SK-N-SH (cell line): Measurements from ENCODE around the gene XPR1. TPM values are rescaled to one million over a fixed set of nuclear protein-coding genes. Genes with fewer than 3 reads are reported as not detected.

ENCODE experiments used
- CTCF ChIA-PET: fragments of 300-600, 350-600 bp; formaldehyde crosslinking; extraction: SDS; loops from one replicate; lab custom pipeline; 2021; lab: Yijun Ruan, JAX
- POLR2A ChIA-PET: fragments of 350-600 bp; sonication (Branson Sonifier 250); formaldehyde crosslinking; extraction: SDS; loops from one replicate; lab custom pipeline; 2020; ENCODE audit warnings: antibody characterized with exemption, inconsistent platforms; lab: Yijun Ruan, JAX
- DNase-seq: peaks from one replicate; pipeline ENCODE4 v3.0.0; 2012
- H2AFZ ChIP-seq: fragments of 200-600 bp; sonication (generic); 2 replicates; pipeline ENCODE4 v1.8.1; 2016; ENCODE audit warnings: antibody characterized with exemption, mild to moderate bottlenecking, low read depth
- H3F3A ChIP-seq: fragments of 200-600 bp; sonication (generic); replicated peaks from 2 replicates; pipeline ENCODE3; 2016; ENCODE audit warnings: antibody characterized with exemption, mild to moderate bottlenecking; ENCODE audit not compliant: insufficient read depth
- H3K27ac ChIP-seq, 2 experiments: fragments of 200-500 bp in 1 of 2; fragments of 200-600 bp in 1 of 2; sonication (Bioruptor generic) in 1 of 2; sonication (generic), shearing (Covaris generic) in 1 of 2; 2 replicates each; pipeline versions ENCODE4 v1.5.1 to v1.6.1; 2014 to 2016; ENCODE audit warnings: low read depth in 2 of 2, inconsistent platforms in 1 of 2, low read length in 1 of 2, mild to moderate bottlenecking in 1 of 2, mixed read lengths in 1 of 2
- H3K27me3 ChIP-seq: fragments of 200-600 bp; sonication (generic), shearing (Covaris generic); 2 replicates; pipeline ENCODE4 v1.6.1; 2016; ENCODE audit warnings: mixed run types; ENCODE audit not compliant: insufficient read depth
- H3K36me3 ChIP-seq, 2 experiments: fragments of 200-500 bp in 1 of 2; fragments of 200-600 bp in 1 of 2; sonication (Bioruptor generic) in 1 of 2; sonication (generic) in 1 of 2; replicated peaks in 1 of 2; 2 replicates each; pipeline versions ENCODE3 to v1.5.1; 2014 to 2016; ENCODE audit warnings: low read length in 1 of 2, mild to moderate bottlenecking in 1 of 2; ENCODE audit not compliant: insufficient read depth in 2 of 2, control insufficient read depth in 1 of 2
- H3K4me1 ChIP-seq, 2 experiments: fragments of 200-500 bp in 1 of 2; fragments of 200-600 bp in 1 of 2; sonication (Bioruptor generic) in 1 of 2; sonication (generic), shearing (Covaris generic) in 1 of 2; 2 replicates each; pipeline versions ENCODE4 v1.5.1 to v1.6.1; 2014 to 2016; ENCODE audit warnings: low read depth in 1 of 2, low read length in 1 of 2, mixed run types in 1 of 2; ENCODE audit not compliant: insufficient read depth in 2 of 2, control insufficient read depth in 1 of 2
- H3K4me2 ChIP-seq: fragments of 200-600 bp; sonication (generic), shearing (Covaris generic); 2 replicates; pipeline ENCODE4 v1.6.1; 2017; ENCODE audit warnings: mixed run types
- H3K4me3 ChIP-seq, 2 experiments: fragments of 200-500 bp in 1 of 2; fragments of 200-600 bp in 1 of 2; sonication (Bioruptor generic) in 1 of 2; sonication (generic), shearing (Covaris generic) in 1 of 2; 2 replicates each; pipeline versions ENCODE4 v1.5.1 to v1.8.1; 2014 to 2016; ENCODE audit warnings: low read depth in 2 of 2, inconsistent platforms in 1 of 2, low read length in 1 of 2, mild to moderate bottlenecking in 1 of 2, mixed read lengths in 1 of 2, moderate library complexity in 1 of 2
- H3K79me2 ChIP-seq: fragments of 200-600 bp; sonication (generic); 2 replicates; pipeline ENCODE4 v1.8.1; 2017; ENCODE audit warnings: mild to moderate bottlenecking; ENCODE audit not compliant: insufficient read depth
- H3K9ac ChIP-seq: fragments of 200-600 bp; sonication (generic); 2 replicates; pipeline ENCODE4 v1.6.1; 2017; ENCODE audit warnings: mixed run types
- H3K9me2 ChIP-seq: fragments of 200-600 bp; sonication (generic); 2 replicates; pipeline ENCODE4 v1.6.1; 2017; ENCODE audit warnings: mixed run types
- H3K9me3 ChIP-seq: fragments of 200-600 bp; sonication (generic); 2 replicates; pipeline ENCODE4 v1.6.1; 2017; ENCODE audit warnings: mixed run types, mild to moderate bottlenecking, moderate library complexity
- H4K20me1 ChIP-seq: fragments of 200-600 bp; sonication (generic); 2 replicates; pipeline ENCODE4 v1.6.1; 2017; ENCODE audit warnings: mild to moderate bottlenecking, mixed run types; ENCODE audit not compliant: insufficient read depth
- EP300 ChIP-seq, 2 experiments: IDR thresholded peaks; 2 replicates each; pipeline versions ENCODE4 v1.4.0 to v1.6.1; 2012; ENCODE audit warnings: borderline replicate concordance in 1 of 2, low read depth in 1 of 2, low read length in 1 of 2
- FOXJ3 ChIP-seq: sonication (generic); formaldehyde crosslinking; IDR thresholded peaks from 2 replicates; pipeline ENCODE4 v1.5.1; 2020; ENCODE audit warnings: mild to moderate bottlenecking, missing genetic modification reagents
- FOXM1 ChIP-seq: IDR thresholded peaks from 2 replicates; pipeline ENCODE4 v1.4.0; 2012; ENCODE audit warnings: low read depth, mild to moderate bottlenecking
- GABPA ChIP-seq: IDR thresholded peaks from 2 replicates; pipeline ENCODE4 v1.4.0; 2012; ENCODE audit warnings: low read depth, mild to moderate bottlenecking
- GATA2 ChIP-seq: sonication (generic); formaldehyde crosslinking; IDR thresholded peaks from 2 replicates; pipeline ENCODE4 v1.5.0; 2020; ENCODE audit warnings: mild to moderate bottlenecking, missing genetic modification reagents
- JUND ChIP-seq: IDR thresholded peaks from 2 replicates; pipeline ENCODE4 v1.4.0; 2012
- MEF2A ChIP-seq: IDR thresholded peaks from 2 replicates; pipeline ENCODE4 v1.4.0; 2012; ENCODE audit warnings: low read depth, borderline replicate concordance
- MXI1 ChIP-seq: IDR thresholded peaks from 2 replicates; pipeline ENCODE4 v1.6.1; 2012; ENCODE audit warnings: mild to moderate bottlenecking, low read depth, low read length, improper control_type of control experiment
- NFIC ChIP-seq: IDR thresholded peaks from 2 replicates; pipeline ENCODE4 v1.4.0; 2012; ENCODE audit warnings: borderline replicate concordance
- NRF1 ChIP-seq: IDR thresholded peaks from 2 replicates; pipeline ENCODE4 v1.6.1; 2012; ENCODE audit warnings: low read depth, mild to moderate bottlenecking, low read length
- SIN3A ChIP-seq: IDR thresholded peaks from 2 replicates; pipeline ENCODE4 v1.6.1; 2012; ENCODE audit warnings: low read depth, mild to moderate bottlenecking, low read length, moderate library complexity, borderline replicate concordance
- TAF1 ChIP-seq: IDR thresholded peaks from 2 replicates; pipeline ENCODE4 v1.6.1; 2012; ENCODE audit warnings: low read depth, mild to moderate bottlenecking, low read length, moderate library complexity, borderline replicate concordance
- TEAD4 ChIP-seq: IDR thresholded peaks from 2 replicates; pipeline ENCODE4 v1.4.0; 2012; ENCODE audit warnings: mild to moderate bottlenecking, borderline replicate concordance; ENCODE audit not compliant: insufficient read depth
- YY1 ChIP-seq: IDR thresholded peaks from 2 replicates; pipeline ENCODE4 v1.4.0; 2012; ENCODE audit warnings: low read depth, mild to moderate bottlenecking
- WGBS: methylation state at CpG from one replicate; pipeline ENCODE4 v1.1.6; 2017; ENCODE audit warnings: low lambda C conversion rate; 5-methylcytosine and 5-hydroxymethylcytosine counted together
- polyA plus RNA-seq, 3 experiments: library from polyadenylated mRNA; depleted of rRNA; stranded (reverse); fragments of >200 nt; gene quantifications; 2 replicates each; pipeline ENCODE4 v1.2.3, GENCODE V29; 2012
- TF ChIP-seq, protein P1 (sequence below): IDR thresholded peaks from 2 replicates; pipeline ENCODE4; 2012
- TF ChIP-seq, protein P2 (sequence below): fragments of 200-600 bp; sonication (generic); IDR thresholded peaks from 2 replicates; pipeline ENCODE4 v1.6.1; 2017; ENCODE audit warnings: antibody characterized with exemption, mild to moderate bottlenecking, moderate library complexity
- TF ChIP-seq, protein P3 (sequence below): fragments of 150-350 bp; IDR thresholded peaks from 2 replicates; pipeline ENCODE4 v1.6.1; 2017; ENCODE audit warnings: antibody characterized with exemption, low read length, low read depth, borderline replicate concordance

Gene XPR1
- polyA plus RNA-seq, 1 of the 3 experiments (the other 2 are of a cell fraction), result 7.9 TPM

DNA sequence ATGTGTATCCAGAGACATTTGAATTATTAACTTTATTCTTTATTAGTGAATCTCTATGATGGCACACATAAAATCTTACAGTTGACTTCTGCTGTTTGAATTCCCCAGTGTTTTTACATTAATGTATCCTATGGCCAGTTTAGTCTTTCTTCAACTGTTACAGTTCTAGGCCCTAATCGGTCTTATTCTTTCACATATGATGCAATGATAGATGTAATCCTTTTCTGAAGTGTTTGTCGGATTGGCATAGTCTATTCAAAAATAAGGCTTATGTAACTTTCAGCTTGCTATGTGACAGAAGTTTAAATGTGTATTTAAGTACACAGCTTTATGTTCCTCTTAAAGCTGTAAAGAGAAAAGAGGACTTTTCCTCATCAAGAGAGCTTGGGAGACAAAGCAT, 254.5 kb downstream of the XPR1 start:
- 92% methylated on average over 2 of the region's 2 CpGs for WGBS
- H3K79me2 ChIP-seq, result no peaks in the 10 kb centered on the region
- ChIA-PET CTCF (interaction anchor here (0.9 to 8.9 kb wide), 4 partner anchors 9 to 257 kb away, joined by 3 to 145 read pairs (median 3); no protein-coding TSS in a partner anchor), POLR2A (interaction anchor here (0.5 kb wide), 1 partner anchor 384 kb away, joined by 3 read pairs; no protein-coding TSS in a partner anchor)
- no peaks in the 10 kb centered on the region for H3K9me3 ChIP-seq
- H3K4me2 ChIP-seq, result no peak overlapping the region
- H3K36me3 ChIP-seq, result peaks cover 6 to 19% of the 10 kb centered on the region in 2 experiments
- H3K27me3 ChIP-seq, result no peaks in the 10 kb centered on the region
- H3K9me2 ChIP-seq, result no peaks in the 10 kb centered on the region
- DNase-seq, result no peak
- TF ChIP-seq YY1 (no peak), JUND (no peak), FOXM1 (no peak), FOXJ3 (no peak), NFIC (no peak), NRF1 (no peak), MXI1 (no peak)
- TF ChIP-seq, protein P1, sequence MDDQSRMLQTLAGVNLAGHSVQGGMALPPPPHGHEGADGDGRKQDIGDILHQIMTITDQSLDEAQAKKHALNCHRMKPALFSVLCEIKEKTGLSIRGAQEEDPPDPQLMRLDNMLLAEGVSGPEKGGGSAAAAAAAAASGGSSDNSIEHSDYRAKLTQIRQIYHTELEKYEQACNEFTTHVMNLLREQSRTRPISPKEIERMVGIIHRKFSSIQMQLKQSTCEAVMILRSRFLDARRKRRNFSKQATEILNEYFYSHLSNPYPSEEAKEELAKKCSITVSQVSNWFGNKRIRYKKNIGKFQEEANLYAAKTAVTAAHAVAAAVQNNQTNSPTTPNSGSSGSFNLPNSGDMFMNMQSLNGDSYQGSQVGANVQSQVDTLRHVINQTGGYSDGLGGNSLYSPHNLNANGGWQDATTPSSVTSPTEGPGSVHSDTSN, result no peak
- no peak overlapping the region for H2AFZ ChIP-seq
- no peak overlapping the region for H3K9ac ChIP-seq
- no peaks in the 10 kb centered on the region for H3F3A ChIP-seq
- H3K4me3 ChIP-seq, result no peak overlapping the region
- H4K20me1 ChIP-seq, result no peaks in the 10 kb centered on the region
- no peaks in the 10 kb centered on the region for H3K4me1 ChIP-seq
- H3K27ac ChIP-seq, result no peak overlapping the region

DNA sequence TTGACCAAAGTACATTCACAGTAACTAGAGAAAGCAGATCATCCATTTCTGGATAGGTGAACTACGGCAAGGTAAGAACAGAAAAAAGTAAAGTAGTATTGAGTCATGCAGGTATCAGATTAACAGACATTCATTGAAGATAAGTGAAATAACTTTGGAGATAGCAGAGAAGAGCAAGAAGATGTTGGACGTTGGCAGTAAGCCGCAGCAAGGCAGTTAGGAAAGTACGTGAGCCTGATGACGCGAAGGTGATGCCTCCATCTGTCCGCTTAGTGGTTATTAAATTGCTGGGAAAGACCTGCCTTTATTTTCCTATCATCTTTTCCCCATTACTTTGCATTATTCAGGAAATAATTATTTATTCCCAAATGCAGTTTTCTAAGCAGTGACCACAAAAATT, 256.0 kb downstream of the XPR1 start:
- TF ChIP-seq TAF1 (no peak), SIN3A (no peak), FOXM1 (no peak)
- Histone ChIP-seq H3K4me1 (no peaks in the 10 kb centered on the region; a peak in 1 of 4 replicates), H3K79me2 (no peaks in the 10 kb centered on the region), H3K4me3 (no peak overlapping the region), H3K27me3 (no peaks in the 10 kb centered on the region), H3K9ac (no peak overlapping the region), H2AFZ (no peak overlapping the region), H3K9me2 (no peaks in the 10 kb centered on the region), H3K27ac (no peak overlapping the region), H3K36me3 (peaks cover 6 to 19% of the 10 kb centered on the region in 2 experiments), H3K4me2 (no peak overlapping the region), H3K9me3 (no peaks in the 10 kb centered on the region), H3F3A (no peaks in the 10 kb centered on the region), H4K20me1 (no peaks in the 10 kb centered on the region)
- WGBS, result 98% methylated on average over 7 of the region's 7 CpGs
- CTCF ChIA-PET, result interaction anchor here (1.0 to 8.9 kb wide), 3 partner anchors 12 to 372 kb away, joined by 3 to 145 read pairs (median 3); no protein-coding TSS in a partner anchor
- DNase-seq, result no peak
- POLR2A ChIA-PET, result no interaction called here

DNA sequence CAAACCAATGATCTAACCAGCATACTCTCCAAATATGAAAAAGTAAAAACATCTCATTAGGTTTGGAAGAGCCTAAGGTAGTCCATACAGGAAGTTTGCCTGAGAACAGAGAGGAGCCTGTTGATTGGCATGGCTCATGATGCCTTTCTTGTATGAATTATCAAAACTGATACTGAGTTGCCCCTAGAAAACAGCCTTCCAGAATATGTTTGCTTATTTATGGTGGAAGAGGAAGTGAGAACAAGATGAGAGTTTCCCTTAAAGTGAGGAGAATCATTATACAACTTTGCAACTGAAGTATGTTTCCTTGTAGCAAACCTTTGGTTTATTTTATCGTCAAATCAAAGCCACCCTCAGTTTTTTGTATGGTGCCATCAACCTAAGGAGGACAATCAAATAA, 257.0 kb downstream of the XPR1 start:
- ChIA-PET POLR2A (no interaction called here), CTCF (interaction anchor here (1.0 to 8.9 kb wide), 3 partner anchors 11 to 373 kb away, joined by 3 to 145 read pairs (median 3); no protein-coding TSS in a partner anchor)
- Histone ChIP-seq H3K4me3 (no peak overlapping the region), H3K27me3 (no peaks in the 10 kb centered on the region), H3K9me3 (no peaks in the 10 kb centered on the region), H2AFZ (no peak overlapping the region), H3K27ac (no peak overlapping the region), H3K4me2 (no peak overlapping the region), H3K9ac (no peak overlapping the region), H3K9me2 (no peaks in the 10 kb centered on the region), H3F3A (no peaks in the 10 kb centered on the region), H3K4me1 (no peaks in the 10 kb centered on the region; a peak in 1 of 4 replicates), H3K79me2 (no peaks in the 10 kb centered on the region), H4K20me1 (no peaks in the 10 kb centered on the region), H3K36me3 (peaks cover 6 to 19% of the 10 kb centered on the region in 2 experiments)
- WGBS, result 100% methylated on average over 1 of the region's 1 CpG
- DNase-seq, result no peak
- TF ChIP-seq GABPA, result no peak
- no peak for TF ChIP-seq MXI1
- TF ChIP-seq EP300 (IDR thresholded peaks at IDR 0.05; ENCODE audit: borderline replicate concordance in 1 of 2, low read depth in 1 of 2, low read length in 1 of 2), result no peak
- no peak for TF ChIP-seq MEF2A
- TF ChIP-seq, protein P2, sequence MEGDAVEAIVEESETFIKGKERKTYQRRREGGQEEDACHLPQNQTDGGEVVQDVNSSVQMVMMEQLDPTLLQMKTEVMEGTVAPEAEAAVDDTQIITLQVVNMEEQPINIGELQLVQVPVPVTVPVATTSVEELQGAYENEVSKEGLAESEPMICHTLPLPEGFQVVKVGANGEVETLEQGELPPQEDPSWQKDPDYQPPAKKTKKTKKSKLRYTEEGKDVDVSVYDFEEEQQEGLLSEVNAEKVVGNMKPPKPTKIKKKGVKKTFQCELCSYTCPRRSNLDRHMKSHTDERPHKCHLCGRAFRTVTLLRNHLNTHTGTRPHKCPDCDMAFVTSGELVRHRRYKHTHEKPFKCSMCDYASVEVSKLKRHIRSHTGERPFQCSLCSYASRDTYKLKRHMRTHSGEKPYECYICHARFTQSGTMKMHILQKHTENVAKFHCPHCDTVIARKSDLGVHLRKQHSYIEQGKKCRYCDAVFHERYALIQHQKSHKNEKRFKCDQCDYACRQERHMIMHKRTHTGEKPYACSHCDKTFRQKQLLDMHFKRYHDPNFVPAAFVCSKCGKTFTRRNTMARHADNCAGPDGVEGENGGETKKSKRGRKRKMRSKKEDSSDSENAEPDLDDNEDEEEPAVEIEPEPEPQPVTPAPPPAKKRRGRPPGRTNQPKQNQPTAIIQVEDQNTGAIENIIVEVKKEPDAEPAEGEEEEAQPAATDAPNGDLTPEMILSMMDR, result no peak
- TF ChIP-seq TEAD4, result no peak
- no peak for TF ChIP-seq GATA2 (CRISPR knock-in tag)
- TF ChIP-seq, protein P3, sequence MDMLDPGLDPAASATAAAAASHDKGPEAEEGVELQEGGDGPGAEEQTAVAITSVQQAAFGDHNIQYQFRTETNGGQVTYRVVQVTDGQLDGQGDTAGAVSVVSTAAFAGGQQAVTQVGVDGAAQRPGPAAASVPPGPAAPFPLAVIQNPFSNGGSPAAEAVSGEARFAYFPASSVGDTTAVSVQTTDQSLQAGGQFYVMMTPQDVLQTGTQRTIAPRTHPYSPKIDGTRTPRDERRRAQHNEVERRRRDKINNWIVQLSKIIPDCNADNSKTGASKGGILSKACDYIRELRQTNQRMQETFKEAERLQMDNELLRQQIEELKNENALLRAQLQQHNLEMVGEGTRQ, result no peak
- no peak for TF ChIP-seq TAF1
